Activated naive CD4-positive, alpha-beta T cell treated with anti-CD3 and anti-CD28 coated beads, Interleukin-2, amount 50 U/mL, for 72 hours (primary cell): Measurements from ENCODE around the gene ADARB2. TPM values are rescaled to one million over a fixed set of nuclear protein-coding genes. Genes with fewer than 3 reads are reported as not detected.

Experiments used
- ATAC-seq, 2 donors: fragments of 150-1000 bp; cut with Tn5 transposase; 2 replicates each; pipeline ENCODE4 v1.10.0; 2021; ENCODE audit warnings: mild to moderate bottlenecking in 2 of 2, moderate library complexity in 2 of 2
- DNase-seq, 2 donors: peaks; one replicate each; pipeline ENCODE4 v3.0.0; 2021 to 2022; ENCODE audit warnings: low spot score in 2 of 2
- H3K27ac Mint-ChIP-seq, 2 donors: one replicate each; pipeline ENCODE4 v1.8.0; 2022; ENCODE audit warnings: mild to moderate bottlenecking in 2 of 2, mixed read lengths in 2 of 2
- H3K36me3 Mint-ChIP-seq, 2 donors: one replicate each; pipeline ENCODE4 v1.8.0; 2022; ENCODE audit warnings: mixed read lengths in 2 of 2
- H3K9me3 Mint-ChIP-seq, 2 donors: one replicate each; pipeline ENCODE4 v1.8.0; 2022; ENCODE audit warnings: mixed read lengths in 2 of 2
- total RNA-seq, 2 donors: library from RNA; stranded (reverse); gene quantifications; one replicate each; pipeline ENCODE4 v1.2.3, GENCODE V29; 2022

ADARB2 gene
- total RNA-seq, 2 donors from 2014 or later = 0.27 TPM; not detected in 1

GRCh38 chr10:1204434-1205326 lies 532.6 kb downstream of the ADARB2 start:
- no peak for DNase-seq
- no peak overlapping the region for H3K27ac Mint-ChIP-seq
- ATAC-seq = no peak

DNA sequence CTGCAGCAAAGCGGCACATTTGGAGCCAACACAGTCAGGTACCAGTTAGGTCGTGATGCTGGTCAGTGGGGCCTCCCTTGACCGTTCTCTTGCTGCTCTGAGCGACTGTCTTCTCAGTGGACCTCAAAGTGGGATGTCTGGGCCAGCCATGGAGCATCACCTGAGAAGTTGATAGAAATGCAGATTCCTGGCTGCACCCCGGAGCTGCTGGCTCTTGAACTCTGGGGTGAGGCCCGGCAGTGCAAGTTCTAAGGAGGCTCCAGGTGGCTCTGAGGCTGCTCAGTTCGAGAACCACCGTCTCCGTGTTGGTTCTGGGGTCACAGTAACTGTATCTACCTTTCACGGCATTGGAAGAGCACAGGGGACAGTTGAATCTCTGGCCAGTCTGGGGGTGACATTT lies 533.6 kb downstream of the ADARB2 start:
- Mint-ChIP-seq H3K27ac (no peak overlapping the region), H3K9me3 (no peaks in the 10 kb centered on the region), H3K36me3 (no peaks in the 10 kb centered on the region)
- ATAC-seq (no peak), DNase-seq (no peak)

More at GRCh38 chr10:1204434-1205326, 532.6 kb downstream of the ADARB2 start:
- no peaks in the 10 kb centered on the region for H3K36me3 Mint-ChIP-seq
- H3K9me3 Mint-ChIP-seq = no peaks in the 10 kb centered on the region

DNA sequence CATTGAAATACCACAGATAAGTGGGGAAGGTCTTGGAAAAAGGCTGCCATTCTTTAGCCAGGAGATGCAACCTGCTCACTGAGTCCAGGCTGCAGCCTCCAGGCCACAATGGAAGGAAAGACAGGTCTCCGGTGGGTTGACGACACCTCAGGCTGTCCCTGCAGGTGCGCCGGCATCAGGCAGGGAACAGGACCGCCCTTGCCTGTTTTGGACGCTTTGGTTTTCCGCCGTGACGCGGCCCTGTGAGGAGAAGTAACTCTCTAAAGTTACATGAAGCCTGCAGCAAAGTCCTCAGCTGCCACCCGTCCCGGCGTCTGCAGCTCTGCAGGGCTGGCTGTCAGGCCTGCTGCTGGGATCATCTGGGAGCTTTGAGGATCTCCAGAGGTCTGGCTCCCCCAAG lies 534.1 kb downstream of the ADARB2 start:
- Mint-ChIP-seq H3K36me3 (no peaks in the 10 kb centered on the region), H3K9me3 (no peaks in the 10 kb centered on the region), H3K27ac (no peak overlapping the region)
- ATAC-seq = no peak
- DNase-seq = no peak

DNA sequence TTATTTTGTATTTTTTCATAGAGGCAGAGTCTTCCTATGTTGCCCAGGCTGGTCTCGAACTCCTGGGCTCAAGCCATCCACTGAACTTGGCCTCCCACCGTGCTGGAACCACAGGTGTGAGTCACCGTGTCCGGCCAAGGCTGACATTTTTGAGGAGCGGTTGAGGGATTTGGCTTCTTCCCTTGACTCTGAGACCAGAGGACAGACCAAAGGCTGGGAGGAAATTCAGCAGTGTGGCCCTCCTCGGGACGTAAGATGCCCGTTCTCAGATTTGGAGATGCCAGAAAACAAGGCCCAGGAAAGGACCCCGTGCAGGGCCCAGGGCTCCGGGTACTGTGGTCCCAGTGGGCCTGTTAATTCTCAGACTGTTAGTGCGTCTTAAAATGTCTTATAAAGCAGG lies 535.0 kb downstream of the ADARB2 start:
- no peak for ATAC-seq
- no peaks in the 10 kb centered on the region for H3K36me3 Mint-ChIP-seq
- H3K9me3 Mint-ChIP-seq = no peaks in the 10 kb centered on the region
- DNase-seq = no peak
- no peak overlapping the region for H3K27ac Mint-ChIP-seq

DNA sequence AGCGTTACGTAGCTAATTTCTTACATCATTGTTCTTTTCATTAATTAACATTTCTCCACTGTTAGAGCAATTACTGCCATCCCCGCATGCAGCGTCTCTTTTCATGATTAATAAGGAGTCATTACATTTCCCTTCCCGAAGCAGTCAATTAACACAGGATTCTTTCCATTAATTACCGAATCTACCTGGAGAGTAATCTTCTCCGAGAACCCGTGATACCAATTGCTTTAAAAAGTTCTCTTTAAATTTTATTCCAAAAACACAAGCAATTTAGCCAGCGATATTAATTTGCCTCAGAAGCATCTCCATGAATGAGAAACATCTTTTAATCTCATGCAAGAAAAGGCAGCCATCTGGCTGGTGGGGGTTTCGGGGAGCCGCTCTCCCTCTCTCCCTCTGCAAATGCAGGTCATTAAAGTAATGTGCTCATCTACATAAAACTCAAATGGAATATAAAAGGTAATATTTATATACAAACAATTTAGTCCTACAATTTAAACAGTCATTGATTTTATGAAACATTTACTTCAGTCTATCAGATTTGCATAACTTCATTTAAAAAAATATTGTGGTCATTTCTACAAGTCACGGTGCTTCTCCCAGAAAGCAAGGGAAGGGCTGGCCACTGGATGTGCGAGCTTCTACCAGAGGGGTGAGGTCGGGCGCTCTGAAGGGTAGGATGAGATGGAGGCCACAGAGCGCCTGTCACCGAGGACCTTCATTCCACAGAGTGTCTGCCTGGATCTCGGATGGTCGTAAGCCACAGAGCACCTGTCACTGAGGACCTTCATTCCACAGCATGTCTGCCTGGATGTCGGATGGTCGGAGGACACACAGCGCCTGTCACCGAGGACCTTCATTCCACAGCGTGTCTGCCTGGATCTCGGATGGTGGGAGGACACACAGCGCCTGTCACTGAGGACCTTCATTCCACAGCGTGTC lies 536.2 kb downstream of the ADARB2 start:
- no peak for ATAC-seq
- H3K27ac Mint-ChIP-seq = no peak overlapping the region
- no peak for DNase-seq
- H3K36me3 Mint-ChIP-seq = no peaks in the 10 kb centered on the region
- H3K9me3 Mint-ChIP-seq = no peaks in the 10 kb centered on the region

- H3K36me3 Mint-ChIP-seq = no peaks in the 10 kb centered on the region
- ATAC-seq (no peak), DNase-seq (no peak)
- H3K27ac Mint-ChIP-seq = no peak overlapping the region
- no peaks in the 10 kb centered on the region for H3K9me3 Mint-ChIP-seq
Measured at GRCh38 chr10:1199897-1200721, 537.2 kb downstream of the ADARB2 start.

DNA sequence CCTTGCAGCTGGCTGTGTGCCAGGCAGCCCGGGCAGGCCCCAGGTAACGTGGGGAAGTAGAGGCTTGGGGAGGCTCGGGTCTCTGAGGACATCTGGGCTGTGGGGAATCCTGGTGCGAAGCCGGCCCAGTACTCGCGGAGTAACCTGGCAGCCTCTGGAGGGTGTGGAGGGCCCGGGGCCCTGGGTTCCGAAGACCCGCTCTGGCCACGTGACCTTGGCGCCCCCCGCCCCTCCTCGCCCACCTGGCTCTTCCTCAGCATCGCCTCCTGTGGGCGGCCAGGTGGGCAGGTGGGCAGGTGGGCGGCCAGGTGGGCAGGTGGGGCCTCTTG lies 538.0 kb downstream of the ADARB2 start:
- no peak overlapping the region for H3K27ac Mint-ChIP-seq
- H3K36me3 Mint-ChIP-seq = no peaks in the 10 kb centered on the region
- DNase-seq = no peak
- no peaks in the 10 kb centered on the region for H3K9me3 Mint-ChIP-seq
- no peak for ATAC-seq

GRCh38 chr10:1198453-1199344 lies 538.6 kb downstream of the ADARB2 start:
- no peaks in the 10 kb centered on the region for H3K9me3 Mint-ChIP-seq
- ATAC-seq (no peak), DNase-seq (no peak)
- H3K27ac Mint-ChIP-seq = no peak overlapping the region
- no peaks in the 10 kb centered on the region for H3K36me3 Mint-ChIP-seq

DNA sequence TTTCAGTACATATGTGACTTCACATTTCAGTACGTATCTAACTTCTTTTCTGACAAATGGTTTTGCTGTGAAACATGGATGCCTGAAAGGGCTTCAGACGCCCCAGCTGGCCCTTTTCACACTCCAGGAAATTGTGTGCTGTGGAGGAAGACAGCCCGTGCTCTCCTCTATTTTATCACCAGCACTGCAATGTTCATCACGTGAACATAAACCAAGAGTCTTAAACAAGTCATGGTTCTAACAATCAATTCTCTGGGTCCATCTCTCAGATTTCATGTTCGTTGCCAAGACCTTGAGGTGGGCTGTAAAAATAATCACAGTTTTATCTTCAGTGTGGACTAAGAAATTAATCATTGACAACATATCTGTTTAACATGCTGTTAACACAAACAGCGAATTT lies 539.9 kb downstream of the ADARB2 start:
- no peak overlapping the region for H3K27ac Mint-ChIP-seq
- no peaks in the 10 kb centered on the region for H3K9me3 Mint-ChIP-seq
- H3K36me3 Mint-ChIP-seq = no peaks in the 10 kb centered on the region
- DNase-seq (no peak), ATAC-seq (no peak)

GRCh38 chr10:1196656-1197055 lies 540.7 kb downstream of the ADARB2 start:
- H3K9me3 Mint-ChIP-seq = no peaks in the 10 kb centered on the region
- DNase-seq (peak in 1 of 2 donors; percentile 9), ATAC-seq (no peak)
- H3K27ac Mint-ChIP-seq = no peak overlapping the region
- no peaks in the 10 kb centered on the region for H3K36me3 Mint-ChIP-seq

DNA sequence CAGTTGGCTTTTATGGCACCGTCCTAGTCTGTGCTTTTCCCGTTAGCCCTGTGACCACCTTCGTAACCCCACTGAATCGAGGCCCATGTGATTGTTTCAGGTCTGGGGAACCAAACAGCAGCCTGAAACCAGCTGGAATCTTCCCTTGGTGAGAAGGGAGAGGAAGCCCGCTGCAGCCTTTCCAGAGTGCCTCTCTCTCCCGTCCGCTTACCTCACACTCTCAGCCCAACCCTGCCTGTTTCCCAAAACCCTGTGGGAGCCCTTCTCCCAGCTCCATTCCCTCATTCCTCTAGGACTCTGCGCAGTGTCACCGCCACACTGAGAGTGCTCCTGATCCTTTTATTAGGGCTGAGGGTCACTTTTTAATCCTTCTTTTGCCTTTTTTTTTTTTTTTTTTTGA lies 541.5 kb downstream of the ADARB2 start:
- Mint-ChIP-seq H3K27ac (no peak overlapping the region), H3K36me3 (no peaks in the 10 kb centered on the region), H3K9me3 (no peaks in the 10 kb centered on the region)
- DNase-seq = peak in 1 of 2 donors; percentile 21
- no peak for ATAC-seq

GRCh38 chr10:1194161-1194560 lies 543.2 kb downstream of the ADARB2 start:
- H3K9me3 Mint-ChIP-seq = no peaks in the 10 kb centered on the region

GRCh38 chr10:1193561-1193960 lies 543.8 kb downstream of the ADARB2 start:
- ATAC-seq (no peak), DNase-seq (no peak)
- Mint-ChIP-seq H3K36me3 (no peaks in the 10 kb centered on the region), H3K9me3 (no peaks in the 10 kb centered on the region), H3K27ac (no peak overlapping the region)

More at GRCh38 chr10:1194161-1194560, 543.2 kb downstream of the ADARB2 start:
- H3K36me3 Mint-ChIP-seq = no peaks in the 10 kb centered on the region
- H3K27ac Mint-ChIP-seq = no peak overlapping the region
- DNase-seq = no peak
- no peak for ATAC-seq

DNA sequence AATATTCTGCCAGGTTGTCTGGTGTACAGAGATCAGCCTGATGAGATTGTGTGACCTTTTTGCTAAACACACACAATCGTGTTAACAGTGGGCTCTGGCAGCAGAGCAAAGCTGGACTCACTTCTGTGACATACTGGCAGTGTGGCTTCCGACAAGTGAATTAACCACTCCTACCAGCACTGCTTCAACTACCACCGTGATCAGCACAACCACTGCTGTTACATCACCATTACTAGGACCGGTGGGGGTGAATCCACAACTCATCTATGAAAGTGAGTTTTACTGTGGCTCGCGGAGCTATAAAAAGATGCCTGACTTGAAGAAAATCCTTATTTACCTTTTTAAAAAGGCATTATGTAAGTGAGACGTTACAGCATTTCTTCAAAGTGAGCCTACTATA lies 545.6 kb downstream of the ADARB2 start:
- Mint-ChIP-seq H3K9me3 (no peaks in the 10 kb centered on the region), H3K36me3 (no peaks in the 10 kb centered on the region), H3K27ac (no peak overlapping the region)
- no peak for DNase-seq
- ATAC-seq = no peak

DNA sequence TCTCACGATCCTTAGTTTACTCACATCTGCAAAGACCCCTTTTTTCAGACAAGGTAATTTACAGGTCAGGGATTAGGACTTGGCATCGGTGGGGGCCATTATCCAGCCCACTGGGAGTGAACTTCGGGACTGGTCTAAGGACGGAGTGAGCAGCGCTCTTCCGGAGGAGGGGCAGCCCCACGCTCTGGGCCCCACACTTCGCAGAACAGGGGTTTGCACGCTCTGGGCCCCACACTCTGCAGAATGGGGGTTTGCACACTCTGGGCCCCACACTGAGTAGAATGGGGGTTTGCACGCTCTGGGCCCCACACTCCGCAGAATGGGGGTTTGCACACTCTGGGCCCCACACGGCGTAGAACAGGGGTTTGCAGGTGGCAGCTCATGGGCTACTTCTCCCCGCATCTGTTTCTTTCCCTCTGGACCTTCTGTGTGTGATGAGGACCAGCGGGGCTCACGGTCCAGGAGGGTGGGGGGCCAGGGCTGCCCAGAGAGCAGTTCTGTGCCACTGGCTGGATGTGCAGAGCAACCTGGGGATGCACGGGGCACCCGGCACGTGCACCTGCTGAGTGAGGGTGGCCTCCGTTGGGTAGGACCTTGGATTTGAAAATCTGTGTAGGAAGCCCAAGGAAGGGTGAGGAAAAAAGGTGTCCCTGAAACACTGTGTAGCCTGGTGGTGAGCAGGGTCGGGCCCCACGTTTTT lies 546.4 kb downstream of the ADARB2 start:
- Mint-ChIP-seq H3K9me3 (no peaks in the 10 kb centered on the region), H3K36me3 (no peaks in the 10 kb centered on the region), H3K27ac (no peak overlapping the region)
- no peak for DNase-seq
- ATAC-seq = no peak
